Calu3 (cell line): ENCODE data around the gene SLC17A9. TPM values are rescaled to one million over a fixed set of nuclear protein-coding genes. Genes with fewer than 3 reads are reported as not detected.

Source experiments
- BruUV-seq: library from RNA; stranded (reverse); fragments of 400-500 nt; replicated peaks from 2 replicates; lab custom pipeline; 2021; lab: Mats Ljungman, UMichigan
- CTCF ChIA-PET: fragments of 300-600 bp; sonication (Branson Sonifier 250); formaldehyde crosslinking; loops from one replicate; lab custom pipeline; 2022; ENCODE audit warnings: antibody characterized with exemption; lab: Charles Lee
- DNase-seq: peaks from one replicate; pipeline ENCODE4 v3.0.0; 2022
- H3K27ac Mint-ChIP-seq: one replicate; pipeline ENCODE4 v1.8.0; 2022; ENCODE audit warnings: mixed read lengths; ENCODE audit not compliant: unreplicated experiment
- H3K27me3 Mint-ChIP-seq: one replicate; pipeline ENCODE4 v1.8.0; 2022; ENCODE audit warnings: mixed read lengths; ENCODE audit not compliant: unreplicated experiment
- H3K36me3 Mint-ChIP-seq: one replicate; pipeline ENCODE4 v1.8.0; 2022; ENCODE audit warnings: mild to moderate bottlenecking, moderate library complexity, mixed read lengths; ENCODE audit not compliant: insufficient read depth, unreplicated experiment
- H3K4me1 Mint-ChIP-seq: one replicate; pipeline ENCODE4 v1.8.0; 2022; ENCODE audit warnings: mild to moderate bottlenecking, low read depth, mixed read lengths; ENCODE audit not compliant: unreplicated experiment
- H3K4me3 Mint-ChIP-seq: one replicate; pipeline ENCODE4 v1.8.0; 2022; ENCODE audit warnings: mild to moderate bottlenecking, low read depth, moderate library complexity, mixed read lengths; ENCODE audit not compliant: unreplicated experiment
- H3K9me3 Mint-ChIP-seq: one replicate; pipeline ENCODE4 v1.8.0; 2022; ENCODE audit warnings: low read depth, mixed read lengths; ENCODE audit not compliant: unreplicated experiment
- intact Hi-C: fragments of 100-400 bp; cut with micrococcal nuclease; formaldehyde crosslinking; loops from one replicate; pipeline ENCODE4 v1.10.0; 2022; ENCODE audit not compliant: unreplicated experiment
- total RNA-seq: library from RNA; stranded (reverse); gene quantifications from 2 replicates; pipeline ENCODE4 v1.2.3, GENCODE V29; 2022
- TF ChIP-seq, protein P1 (sequence below): fragments of 200-600 bp; IDR thresholded peaks from one replicate; pipeline ENCODE4 v1.8.0; 2022; ENCODE audit warnings: antibody characterized with exemption; ENCODE audit not compliant: unreplicated experiment

SLC17A9 gene
- total RNA-seq, 1 experiment from 2014 or later: 12.0 TPM

DNA sequence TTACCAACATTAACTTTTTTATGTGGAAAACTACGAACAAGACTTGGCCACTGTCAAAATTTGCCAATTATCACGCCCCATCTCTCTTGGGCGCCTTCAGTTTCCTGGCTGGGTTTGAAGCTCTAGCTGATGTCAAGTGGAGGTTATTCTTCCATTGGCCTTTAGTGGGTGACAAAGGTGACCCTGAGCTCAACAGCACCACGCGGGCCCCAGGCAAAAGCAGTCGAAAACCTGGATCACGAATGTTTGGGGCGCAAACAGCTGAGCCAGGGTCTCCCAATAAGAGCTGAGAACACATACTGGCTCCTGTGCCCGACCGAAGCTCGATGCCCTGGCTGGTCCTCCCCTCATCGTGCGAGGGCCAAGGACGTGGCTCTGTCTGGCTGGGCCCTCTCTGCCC, 26.8 kb downstream of the SLC17A9 start:
- CTCF ChIA-PET: no interaction called here
- TF ChIP-seq, protein P1, sequence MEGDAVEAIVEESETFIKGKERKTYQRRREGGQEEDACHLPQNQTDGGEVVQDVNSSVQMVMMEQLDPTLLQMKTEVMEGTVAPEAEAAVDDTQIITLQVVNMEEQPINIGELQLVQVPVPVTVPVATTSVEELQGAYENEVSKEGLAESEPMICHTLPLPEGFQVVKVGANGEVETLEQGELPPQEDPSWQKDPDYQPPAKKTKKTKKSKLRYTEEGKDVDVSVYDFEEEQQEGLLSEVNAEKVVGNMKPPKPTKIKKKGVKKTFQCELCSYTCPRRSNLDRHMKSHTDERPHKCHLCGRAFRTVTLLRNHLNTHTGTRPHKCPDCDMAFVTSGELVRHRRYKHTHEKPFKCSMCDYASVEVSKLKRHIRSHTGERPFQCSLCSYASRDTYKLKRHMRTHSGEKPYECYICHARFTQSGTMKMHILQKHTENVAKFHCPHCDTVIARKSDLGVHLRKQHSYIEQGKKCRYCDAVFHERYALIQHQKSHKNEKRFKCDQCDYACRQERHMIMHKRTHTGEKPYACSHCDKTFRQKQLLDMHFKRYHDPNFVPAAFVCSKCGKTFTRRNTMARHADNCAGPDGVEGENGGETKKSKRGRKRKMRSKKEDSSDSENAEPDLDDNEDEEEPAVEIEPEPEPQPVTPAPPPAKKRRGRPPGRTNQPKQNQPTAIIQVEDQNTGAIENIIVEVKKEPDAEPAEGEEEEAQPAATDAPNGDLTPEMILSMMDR: no peak
- DNase-seq: no peak
- BruUV-seq: no TSS peak
- Mint-ChIP-seq H3K27ac (no peak overlapping the region), H3K9me3 (no peaks in the 10 kb centered on the region), H3K4me1 (no peaks in the 10 kb centered on the region), H3K27me3 (peaks cover 96% of the 10 kb centered on the region), H3K36me3 (peaks cover 9% of the 10 kb centered on the region), H3K4me3 (no peak overlapping the region)
- intact Hi-C loops: no loop called here

DNA sequence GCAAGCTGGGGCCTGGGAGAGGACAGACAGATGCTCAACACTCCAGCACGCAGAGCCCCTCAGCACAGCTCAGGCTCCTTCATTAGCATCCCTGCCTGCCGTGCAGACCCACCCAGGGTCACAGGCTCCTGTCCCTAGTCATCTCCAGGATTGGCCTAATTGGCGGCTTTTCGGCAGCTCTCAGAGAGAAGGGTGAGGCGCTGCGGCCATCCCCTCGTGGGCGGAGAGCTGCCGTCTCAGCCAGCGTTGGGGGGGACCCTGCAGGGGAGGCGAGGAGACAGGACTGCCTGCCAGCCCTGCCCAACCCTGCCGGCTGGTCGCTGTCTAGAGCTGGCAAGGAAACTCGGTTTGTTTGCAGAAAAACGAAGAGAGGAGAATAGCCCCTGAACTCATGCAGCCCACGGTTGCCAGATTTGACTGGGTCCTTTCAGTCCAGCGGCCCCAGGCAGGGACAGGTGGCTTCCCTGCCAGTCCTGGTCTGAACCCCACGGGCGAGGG, 27.4 kb downstream of the SLC17A9 start:
- TF ChIP-seq, protein P1: no peak
- Mint-ChIP-seq H3K27me3 (peaks cover 96% of the 10 kb centered on the region), H3K36me3 (peaks cover 9% of the 10 kb centered on the region), H3K9me3 (no peaks in the 10 kb centered on the region), H3K4me1 (no peaks in the 10 kb centered on the region), H3K4me3 (no peak overlapping the region), H3K27ac (no peak overlapping the region)
- CTCF ChIA-PET: interaction anchor here (3.4 kb wide), 1 partner anchor 8 kb away, joined by 14 read pairs; no protein-coding TSS in a partner anchor
- DNase-seq: no peak
- BruUV-seq: no TSS peak
- intact Hi-C loops: no loop called here

DNA sequence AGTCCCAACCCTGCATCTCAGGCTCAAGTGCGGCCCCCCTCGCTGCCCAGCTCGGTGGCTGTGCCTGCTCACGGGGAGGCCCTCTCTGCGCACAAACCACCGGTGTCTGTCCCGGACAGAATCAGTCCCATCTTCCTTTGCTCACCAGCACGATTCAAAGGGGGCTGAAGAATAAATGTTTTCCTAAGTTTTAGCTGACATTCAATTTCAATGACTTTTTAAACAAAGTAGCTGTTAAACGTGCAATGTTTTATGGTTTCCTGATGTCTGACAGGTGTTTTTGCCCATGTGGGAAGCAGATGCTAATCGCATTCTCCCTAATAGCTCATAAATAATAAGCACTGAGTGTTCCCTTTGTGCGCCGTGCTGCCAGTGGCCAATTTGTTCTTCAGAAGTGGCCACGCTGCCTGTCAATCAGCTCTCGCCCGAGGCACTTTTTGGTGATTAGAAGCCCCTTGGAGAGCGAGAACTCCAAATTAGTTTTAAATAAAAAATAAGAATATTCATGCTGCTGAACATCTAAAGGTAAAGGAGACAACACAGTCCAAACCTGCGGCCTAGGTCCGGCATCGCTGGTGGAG, 28.0 kb downstream of the SLC17A9 start:
- no peaks in the 10 kb centered on the region for H3K4me1 Mint-ChIP-seq
- CTCF ChIA-PET: interaction anchor here (1.1 to 3.4 kb wide), 2 partner anchors 8 to 10 kb away, joined by 3 to 14 read pairs; no protein-coding TSS in a partner anchor
- H3K27ac Mint-ChIP-seq: no peak overlapping the region
- intact Hi-C loops: no loop called here
- BruUV-seq: no TSS peak
- peaks cover 9% of the 10 kb centered on the region for H3K36me3 Mint-ChIP-seq
- TF ChIP-seq, protein P1: no peak
- no peak for DNase-seq
- no peaks in the 10 kb centered on the region for H3K9me3 Mint-ChIP-seq
- peaks cover 99% of the 10 kb centered on the region for H3K27me3 Mint-ChIP-seq
- no peak overlapping the region for H3K4me3 Mint-ChIP-seq

DNA sequence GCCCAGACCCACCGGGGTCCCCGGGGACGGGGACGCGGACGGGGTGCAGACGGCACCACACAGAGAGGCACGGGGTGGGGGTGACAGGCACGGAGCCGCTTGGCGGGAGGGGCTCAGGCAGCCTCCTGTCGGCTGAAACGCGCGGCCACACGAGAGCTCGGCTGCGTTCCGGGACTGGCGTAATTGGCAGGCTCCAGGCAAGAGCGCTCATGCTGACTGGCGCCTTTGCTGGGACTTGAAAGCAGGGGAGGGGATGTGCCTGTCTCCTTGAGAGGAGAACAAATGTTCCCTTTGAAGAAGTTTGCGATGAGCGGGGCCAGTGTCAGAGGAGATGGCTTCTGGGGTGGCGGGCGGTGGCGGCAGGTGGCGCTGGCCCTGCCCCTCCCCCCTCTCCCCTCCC, 28.5 kb downstream of the SLC17A9 start:
- intact Hi-C loops: no loop called here
- Mint-ChIP-seq H3K4me1 (no peaks in the 10 kb centered on the region), H3K27ac (no peak overlapping the region), H3K9me3 (no peaks in the 10 kb centered on the region), H3K36me3 (peaks cover 9% of the 10 kb centered on the region), H3K27me3 (peaks cover 100% of the 10 kb centered on the region), H3K4me3 (no peak overlapping the region)
- BruUV-seq: no TSS peak
- TF ChIP-seq, protein P1: no peak
- CTCF ChIA-PET: interaction anchor here (1.1 to 3.4 kb wide), 2 partner anchors 9 to 10 kb away, joined by 3 to 14 read pairs; no protein-coding TSS in a partner anchor
- DNase-seq: no peak
